PC-3 (cell line): ENCODE measurements around the gene VAV3.

ENCODE experiments used
- EZH2 ChIP-seq: fragments of 300-600 bp; sonication (generic); IDR thresholded peaks from one replicate; pipeline ENCODE4 v1.6.1; 2017; ENCODE audit warnings: antibody characterized with exemption, mild to moderate bottlenecking, low read length; ENCODE audit not compliant: unreplicated experiment
- TF ChIP-seq, protein P1 (sequence below): fragments of 300-600 bp; sonication (generic); conservative IDR thresholded peaks from 2 replicates; pipeline ENCODE4 v1.5.1; 2017; ENCODE audit warnings: antibody characterized with exemption, low read depth, mild to moderate bottlenecking, low read length

DNA sequence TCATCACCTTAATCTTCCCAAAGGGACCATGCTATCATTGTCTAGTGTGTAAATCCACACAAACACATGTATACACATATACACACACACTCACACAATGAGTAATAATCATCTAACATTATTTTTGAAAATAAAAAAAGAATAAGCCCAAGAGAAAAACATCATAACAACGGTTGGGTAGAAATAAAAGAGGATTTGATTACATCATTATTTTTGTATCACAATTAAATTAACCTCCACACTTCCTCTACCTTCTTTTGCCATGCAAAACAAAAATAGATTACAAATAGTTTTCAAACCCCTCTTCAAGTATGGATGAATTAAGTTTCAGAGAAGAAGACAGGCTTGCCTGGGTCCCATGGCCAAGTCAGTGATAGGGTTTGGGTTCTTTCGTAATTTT is 238.1 kb downstream of the VAV3 start:
- TF ChIP-seq, protein P1, sequence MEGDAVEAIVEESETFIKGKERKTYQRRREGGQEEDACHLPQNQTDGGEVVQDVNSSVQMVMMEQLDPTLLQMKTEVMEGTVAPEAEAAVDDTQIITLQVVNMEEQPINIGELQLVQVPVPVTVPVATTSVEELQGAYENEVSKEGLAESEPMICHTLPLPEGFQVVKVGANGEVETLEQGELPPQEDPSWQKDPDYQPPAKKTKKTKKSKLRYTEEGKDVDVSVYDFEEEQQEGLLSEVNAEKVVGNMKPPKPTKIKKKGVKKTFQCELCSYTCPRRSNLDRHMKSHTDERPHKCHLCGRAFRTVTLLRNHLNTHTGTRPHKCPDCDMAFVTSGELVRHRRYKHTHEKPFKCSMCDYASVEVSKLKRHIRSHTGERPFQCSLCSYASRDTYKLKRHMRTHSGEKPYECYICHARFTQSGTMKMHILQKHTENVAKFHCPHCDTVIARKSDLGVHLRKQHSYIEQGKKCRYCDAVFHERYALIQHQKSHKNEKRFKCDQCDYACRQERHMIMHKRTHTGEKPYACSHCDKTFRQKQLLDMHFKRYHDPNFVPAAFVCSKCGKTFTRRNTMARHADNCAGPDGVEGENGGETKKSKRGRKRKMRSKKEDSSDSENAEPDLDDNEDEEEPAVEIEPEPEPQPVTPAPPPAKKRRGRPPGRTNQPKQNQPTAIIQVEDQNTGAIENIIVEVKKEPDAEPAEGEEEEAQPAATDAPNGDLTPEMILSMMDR: no peak
- TF ChIP-seq EZH2: no peak
